NCI-H187 treated with DMSO at 0.1 percent for 48 hours (cell line): ENCODE results near the gene MIF.
"Not testable (repeated sequence)": the region's sequence is repeated elsewhere in the genome, so short reads cannot be mapped to it uniquely, and the experiment has no call there.

Experiments
- DNase-seq: peaks from one replicate; lab custom pipeline; 2025; lab: John Stamatoyannopoulos, UW

Gene MIF

DNA sequence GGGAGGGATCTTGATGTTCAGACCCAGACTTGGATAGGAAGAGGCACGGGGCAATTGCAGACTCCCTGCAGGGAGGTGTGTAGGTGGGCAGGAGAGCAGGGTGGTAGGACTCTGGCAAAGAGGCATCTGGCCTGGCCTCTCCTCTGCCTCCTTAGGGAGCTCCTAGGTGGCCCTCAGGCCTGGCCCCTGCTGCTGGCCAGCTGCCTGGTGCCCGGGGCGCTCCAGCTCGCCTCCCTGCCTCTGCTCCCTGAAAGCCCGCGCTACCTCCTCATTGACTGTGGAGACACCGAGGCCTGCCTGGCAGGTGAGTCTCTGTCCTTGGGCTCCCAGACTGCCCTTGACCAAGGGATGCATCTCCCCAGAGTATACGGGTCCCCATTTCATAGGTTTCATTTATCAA, 16.6 kb upstream of the MIF start:
- DNase-seq: no peak

DNA sequence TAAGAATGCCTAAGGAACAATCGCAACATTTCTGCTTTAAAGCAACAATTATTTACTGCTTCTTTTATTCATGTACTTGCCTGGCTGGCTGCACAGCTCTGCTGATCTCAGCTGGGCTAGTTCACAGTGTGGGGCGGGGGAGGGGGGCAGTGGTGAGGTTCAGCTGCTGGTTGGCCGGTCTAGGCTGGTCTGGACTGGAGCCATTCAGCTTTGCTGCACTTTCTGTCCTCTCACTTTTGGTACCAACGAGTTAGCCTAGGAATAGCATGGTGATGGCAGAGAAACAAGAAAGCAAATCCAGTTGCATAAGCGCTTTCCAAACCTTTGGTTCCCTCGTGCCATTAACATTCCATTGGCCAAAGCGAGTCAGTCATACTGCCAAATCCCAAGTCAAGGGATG, 16.0 kb upstream of the MIF start:
- no peak for DNase-seq

DNA sequence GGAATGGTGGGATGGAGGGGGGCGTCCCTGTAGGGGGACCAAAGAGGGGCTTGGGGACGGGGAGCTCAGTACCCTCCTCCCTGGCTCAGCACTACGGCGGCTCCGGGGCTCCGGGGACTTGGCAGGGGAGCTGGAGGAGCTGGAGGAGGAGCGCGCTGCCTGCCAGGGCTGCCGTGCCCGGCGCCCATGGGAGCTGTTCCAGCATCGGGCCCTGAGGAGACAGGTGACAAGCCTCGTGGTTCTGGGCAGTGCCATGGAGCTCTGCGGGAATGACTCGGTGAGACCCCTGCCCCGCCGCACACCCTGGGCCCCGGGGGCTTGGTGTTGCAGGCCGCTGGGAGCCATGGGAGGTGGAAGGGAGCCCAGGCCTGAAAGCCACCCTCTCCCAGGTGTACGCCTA, 11.8 kb upstream of the MIF start:
- no peak for DNase-seq

DNA sequence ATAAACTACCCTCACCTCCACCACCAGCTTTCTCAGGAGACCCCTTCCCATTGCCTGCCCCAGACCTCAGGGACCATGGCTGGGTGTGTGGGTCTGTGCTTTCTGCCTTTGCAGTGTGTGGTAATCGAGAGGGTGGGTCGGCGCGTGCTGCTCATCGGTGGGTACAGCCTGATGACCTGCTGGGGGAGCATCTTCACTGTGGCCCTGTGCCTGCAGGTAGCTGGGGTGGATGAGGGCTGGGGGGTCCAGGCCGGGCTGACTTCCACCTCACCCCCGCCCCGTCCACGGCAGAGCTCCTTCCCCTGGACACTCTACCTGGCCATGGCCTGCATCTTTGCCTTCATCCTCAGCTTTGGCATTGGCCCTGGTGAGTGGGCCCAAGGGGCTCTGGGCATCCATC, 10.5 kb upstream of the MIF start:
- DNase-seq: no peak

DNA sequence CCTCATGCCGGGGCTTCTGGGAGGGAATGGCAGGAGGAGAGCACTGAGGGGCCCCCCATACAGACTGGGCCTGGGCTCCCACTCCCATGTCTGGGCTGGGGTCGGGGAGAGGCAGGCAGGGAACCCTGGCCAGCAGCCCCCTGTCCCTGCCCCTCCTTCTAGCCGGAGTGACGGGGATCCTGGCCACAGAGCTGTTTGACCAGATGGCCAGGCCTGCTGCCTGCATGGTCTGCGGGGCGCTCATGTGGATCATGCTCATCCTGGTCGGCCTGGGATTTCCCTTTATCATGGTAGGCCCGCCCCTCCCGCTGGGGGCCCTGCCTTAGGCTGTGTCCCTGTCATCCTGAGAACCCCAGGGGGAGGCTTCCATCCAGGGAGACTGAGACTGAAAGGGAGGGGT, 10.0 kb upstream of the MIF start:
- DNase-seq: no peak

DNA sequence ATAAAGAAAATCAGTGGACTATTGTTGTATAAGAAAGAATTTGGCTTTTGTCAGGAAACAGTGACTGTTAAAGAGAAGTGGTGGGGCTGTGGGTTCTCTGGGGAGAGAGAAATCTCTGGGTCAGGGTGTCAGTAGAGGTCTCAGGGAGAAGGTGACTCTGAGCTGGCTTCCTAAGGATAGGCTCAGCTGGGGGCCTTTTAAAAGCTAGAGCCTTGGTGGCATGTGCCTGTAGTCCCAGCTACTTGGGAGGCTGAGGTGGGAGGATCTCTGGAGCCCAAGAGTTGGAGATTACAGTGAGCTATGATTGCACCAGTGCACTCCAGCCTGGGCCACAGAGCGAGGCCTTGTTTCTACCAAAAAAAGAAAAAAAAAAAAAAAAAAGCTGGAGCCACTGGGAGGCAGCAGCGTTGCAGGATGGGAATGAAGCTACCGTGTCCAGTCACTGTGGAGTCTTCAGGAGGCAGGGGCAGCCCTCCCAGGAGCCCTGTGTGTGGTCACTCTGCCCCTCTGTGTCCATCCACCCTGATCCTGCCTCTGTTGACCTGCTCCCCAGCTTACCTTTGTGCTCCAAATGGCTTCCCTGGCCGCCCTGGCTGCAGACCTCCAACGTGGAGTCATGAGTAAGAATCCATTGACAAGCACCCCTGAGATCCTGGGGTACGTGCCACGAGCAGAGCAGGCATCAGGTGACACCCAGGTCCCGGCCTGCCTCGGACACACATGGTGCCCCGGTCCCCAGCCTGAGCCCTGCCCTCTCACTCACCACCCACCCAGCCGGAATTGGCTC, 5.4 kb upstream of the MIF start:
- no peak for DNase-seq

DNA sequence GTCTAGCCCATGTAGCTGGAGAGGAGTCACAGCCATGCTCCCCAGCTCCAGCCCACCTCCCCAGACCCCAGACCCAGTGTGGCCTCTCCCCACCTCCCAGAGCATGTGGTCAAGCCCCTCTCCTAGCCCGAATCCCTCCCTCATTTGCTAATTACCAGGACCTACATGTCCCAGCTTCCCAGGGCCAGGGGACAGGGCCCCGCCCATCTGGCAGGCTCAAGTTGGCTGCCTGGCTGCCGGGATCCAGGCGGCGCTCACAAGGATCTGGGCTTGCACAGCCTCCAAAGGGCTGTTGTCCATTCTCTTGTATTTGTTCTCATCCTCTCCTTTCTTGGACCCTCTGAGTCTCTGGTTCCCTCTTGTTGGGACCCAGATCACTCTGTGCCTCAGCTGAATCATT, 4.6 kb upstream of the MIF start:
- no peak for DNase-seq

DNA sequence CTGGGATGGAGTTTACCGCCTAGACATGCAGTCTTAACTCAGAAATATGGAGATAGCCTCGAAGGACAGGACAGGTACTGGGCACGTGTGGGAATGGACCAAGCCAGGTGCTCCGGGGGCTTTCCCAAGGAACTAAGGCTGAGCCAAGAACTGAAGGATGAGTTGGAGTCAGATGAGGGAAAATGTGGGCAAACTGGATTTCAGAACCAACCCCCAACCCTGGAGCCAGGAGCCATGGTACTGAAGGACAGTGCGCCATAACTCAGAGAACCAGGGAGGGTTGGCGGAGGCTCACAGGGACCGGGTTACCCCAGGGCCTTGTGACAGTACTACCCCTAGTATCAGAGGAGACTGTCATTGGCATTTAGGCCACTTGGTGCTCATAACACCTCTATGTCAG, 2.5 kb upstream of the MIF start:
- DNase-seq: no peak

DNA sequence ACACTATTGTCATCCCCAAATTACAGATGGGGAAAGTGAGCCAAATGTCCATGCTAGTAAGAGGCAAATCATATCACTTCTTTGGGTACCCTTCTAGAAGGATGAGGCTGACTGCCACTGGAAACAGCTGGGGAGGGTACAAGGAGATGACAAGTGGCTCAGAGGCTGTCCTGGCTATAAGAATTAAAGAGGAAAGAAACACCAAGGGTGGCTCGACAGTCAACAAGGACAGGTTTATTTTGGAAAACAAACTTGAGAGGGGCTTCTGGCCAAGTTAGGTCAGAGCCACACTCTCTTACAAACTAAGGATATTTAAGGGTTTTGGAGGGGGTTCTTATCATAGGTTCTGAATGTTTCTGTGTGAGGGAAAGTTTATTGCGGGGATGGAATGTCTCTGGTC, 2.1 kb upstream of the MIF start:
- no peak for DNase-seq

DNA sequence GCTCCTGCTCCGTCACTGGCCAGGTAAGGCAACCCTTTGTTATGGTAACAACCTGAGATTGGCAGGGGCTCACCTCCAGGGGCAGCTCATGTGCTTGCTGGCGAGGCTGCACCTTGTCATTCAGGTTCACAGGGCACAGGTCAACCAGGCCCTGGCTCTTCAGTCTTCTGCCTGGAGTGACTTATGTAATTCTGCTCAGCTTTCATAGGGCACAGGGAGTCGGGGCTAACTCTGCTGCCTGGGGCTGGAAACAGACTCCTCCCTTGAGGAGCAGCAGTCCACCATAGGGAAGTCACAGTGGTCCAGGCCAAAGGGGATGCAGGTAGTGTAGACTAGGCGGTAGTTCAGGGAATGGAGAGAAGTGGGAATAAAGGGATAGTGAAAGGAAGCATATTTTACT, 1.5 kb upstream of the MIF start:
- no peak for DNase-seq

DNA sequence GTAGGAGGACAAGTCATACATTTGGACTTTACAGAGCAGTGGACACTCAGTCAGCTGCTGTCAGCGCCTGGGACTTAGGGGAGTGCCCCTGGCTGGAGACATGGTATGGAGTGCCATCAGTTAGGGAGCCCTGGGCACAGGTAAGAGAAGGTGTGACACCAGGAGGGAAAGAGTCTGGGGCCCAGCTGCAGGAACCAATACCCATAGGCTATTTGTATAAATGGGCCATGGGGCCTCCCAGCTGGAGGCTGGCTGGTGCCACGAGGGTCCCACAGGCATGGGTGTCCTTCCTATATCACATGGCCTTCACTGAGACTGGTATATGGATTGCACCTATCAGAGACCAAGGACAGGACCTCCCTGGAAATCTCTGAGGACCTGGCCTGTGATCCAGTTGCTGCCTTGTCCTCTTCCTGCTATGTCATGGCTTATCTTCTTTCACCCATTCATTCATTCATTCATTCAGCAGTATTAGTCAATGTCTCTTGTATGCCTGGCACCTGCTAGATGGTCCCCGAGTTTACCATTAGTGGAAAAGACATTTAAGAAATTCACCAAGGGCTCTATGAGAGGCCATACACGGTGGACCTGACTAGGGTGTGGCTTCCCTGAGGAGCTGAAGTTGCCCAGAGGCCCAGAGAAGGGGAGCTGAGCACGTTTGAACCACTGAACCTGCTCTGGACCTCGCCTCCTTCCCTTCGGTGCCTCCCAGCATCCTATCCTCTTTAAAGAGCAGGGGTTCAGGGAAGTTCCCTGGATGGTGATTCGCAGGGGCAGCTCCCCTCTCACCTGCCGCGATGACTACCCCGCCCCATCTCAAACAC, 850 bp upstream of the MIF start:
- no peak for DNase-seq

DNA sequence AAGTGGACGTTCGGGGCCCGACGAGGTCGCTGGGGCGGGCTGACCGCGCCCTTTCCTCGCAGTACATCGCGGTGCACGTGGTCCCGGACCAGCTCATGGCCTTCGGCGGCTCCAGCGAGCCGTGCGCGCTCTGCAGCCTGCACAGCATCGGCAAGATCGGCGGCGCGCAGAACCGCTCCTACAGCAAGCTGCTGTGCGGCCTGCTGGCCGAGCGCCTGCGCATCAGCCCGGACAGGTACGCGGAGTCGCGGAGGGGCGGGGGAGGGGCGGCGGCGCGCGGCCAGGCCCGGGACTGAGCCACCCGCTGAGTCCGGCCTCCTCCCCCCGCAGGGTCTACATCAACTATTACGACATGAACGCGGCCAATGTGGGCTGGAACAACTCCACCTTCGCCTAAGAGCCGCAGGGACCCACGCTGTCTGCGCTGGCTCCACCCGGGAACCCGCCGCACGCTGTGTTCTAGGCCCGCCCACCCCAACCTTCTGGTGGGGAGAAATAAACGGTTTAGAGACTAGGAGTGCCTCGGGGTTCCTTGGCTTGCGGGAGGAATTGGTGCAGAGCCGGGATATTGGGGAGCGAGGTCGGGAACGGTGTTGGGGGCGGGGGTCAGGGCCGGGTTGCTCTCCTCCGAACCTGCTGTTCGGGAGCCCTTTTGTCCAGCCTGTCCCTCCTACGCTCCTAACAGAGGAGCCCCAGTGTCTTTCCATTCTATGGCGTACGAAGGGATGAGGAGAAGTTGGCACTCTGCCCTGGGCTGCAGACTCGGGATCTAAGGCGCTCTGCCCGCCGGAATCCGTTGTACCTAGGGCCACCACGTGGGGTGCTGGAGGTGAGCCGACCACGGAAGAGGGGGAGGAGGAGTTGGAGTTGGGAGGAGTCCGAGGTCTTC, 771 bp downstream of the MIF start:
- DNase-seq: no peak

DNA sequence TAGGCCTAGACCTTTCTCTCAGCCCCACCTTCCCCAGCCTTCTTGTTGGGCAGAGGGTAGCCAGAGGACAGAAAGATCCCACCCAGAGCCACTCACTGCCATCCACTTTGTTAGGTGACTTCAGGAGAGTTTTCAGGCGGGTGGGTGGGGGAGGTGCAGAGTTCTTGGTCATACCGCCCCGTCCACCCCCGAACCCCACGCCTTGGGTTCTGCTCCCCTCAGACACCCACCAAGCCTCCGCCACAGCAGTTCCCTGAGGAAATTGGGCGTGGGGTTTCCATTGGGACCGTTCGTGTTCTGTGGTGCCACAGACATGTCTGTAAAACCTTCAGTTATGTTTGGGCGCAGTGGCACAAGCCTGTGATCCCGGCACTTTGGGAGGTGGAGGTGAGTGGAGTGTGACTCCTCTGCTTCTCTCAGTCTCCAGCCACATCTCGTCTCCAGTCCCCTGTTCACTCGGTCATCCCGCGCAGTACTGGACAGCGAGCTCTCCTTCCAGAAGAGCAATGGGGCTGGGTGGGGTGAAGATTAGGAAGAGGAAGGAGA, 1.5 kb downstream of the MIF start:
- no peak for DNase-seq

DNA sequence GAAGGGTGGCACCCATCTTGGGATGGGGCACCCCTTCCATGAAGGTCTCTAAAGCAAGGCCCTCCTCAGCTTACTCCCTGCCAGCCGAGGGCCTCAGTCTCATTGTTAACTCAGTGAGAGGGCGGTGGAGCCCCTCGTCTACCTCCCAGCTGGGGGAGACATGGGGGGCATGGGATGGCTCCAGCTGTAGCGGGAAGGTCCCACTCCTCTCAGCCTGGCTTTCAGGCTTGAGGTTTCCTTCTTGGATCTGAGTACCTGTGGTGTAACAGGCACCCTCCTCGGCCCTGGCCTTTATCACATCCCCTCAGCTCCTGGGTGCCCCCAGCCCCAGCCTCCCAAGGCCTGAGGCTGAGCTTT, 2.0 kb downstream of the MIF start:
- no peak for DNase-seq

DNA sequence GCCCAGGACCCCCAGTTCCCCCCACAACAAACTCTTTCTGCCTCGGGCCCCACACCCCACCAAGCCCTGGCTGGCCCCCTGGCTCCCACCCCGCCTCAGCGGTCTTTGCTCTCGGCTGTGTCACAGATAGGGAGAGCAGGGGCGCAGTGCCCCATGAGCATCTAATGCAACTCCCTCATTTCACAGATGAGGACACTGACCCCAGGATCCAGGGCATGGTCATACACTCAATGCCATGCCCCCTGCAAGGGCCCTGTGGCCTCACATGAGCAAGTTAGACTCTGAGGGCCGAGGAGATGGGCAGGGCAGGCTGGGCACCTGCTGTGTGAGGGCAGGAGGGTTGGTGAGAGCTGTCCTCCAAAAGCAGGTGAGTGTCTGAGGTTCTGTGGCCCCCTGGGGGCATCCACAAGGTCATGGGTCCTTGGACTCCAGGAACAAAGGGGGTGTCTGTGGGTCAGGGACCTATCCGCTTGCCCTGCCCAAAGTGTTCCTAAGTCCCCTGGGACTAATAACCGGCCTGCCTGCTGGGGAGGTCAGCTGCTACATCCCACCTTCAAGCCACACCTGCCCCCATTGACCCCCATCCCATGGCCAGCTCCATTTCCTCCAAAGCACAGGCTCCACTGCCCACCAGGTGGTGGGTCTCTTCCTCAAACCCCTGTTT, 2.5 kb downstream of the MIF start:
- no peak for DNase-seq

DNA sequence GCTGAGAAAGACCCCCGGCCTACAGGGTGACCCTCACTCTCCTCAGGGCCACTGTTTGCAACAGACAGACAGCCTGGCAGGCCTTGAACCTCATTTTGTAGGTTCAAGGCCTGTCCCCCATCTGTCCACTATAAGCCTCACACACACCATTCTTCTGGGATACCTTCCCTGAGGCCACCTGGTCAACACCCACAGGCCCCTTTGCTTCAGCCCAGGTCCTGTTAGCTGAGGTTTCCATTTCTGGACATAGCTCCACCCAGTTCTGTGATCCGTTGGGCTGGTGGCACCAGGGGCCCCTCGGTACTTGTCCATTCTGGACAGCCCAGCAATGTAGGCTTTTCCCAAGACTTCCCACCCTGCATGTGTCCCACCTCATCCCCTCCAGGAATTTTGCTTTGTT, 3.1 kb downstream of the MIF start:
- no peak for DNase-seq

DNA sequence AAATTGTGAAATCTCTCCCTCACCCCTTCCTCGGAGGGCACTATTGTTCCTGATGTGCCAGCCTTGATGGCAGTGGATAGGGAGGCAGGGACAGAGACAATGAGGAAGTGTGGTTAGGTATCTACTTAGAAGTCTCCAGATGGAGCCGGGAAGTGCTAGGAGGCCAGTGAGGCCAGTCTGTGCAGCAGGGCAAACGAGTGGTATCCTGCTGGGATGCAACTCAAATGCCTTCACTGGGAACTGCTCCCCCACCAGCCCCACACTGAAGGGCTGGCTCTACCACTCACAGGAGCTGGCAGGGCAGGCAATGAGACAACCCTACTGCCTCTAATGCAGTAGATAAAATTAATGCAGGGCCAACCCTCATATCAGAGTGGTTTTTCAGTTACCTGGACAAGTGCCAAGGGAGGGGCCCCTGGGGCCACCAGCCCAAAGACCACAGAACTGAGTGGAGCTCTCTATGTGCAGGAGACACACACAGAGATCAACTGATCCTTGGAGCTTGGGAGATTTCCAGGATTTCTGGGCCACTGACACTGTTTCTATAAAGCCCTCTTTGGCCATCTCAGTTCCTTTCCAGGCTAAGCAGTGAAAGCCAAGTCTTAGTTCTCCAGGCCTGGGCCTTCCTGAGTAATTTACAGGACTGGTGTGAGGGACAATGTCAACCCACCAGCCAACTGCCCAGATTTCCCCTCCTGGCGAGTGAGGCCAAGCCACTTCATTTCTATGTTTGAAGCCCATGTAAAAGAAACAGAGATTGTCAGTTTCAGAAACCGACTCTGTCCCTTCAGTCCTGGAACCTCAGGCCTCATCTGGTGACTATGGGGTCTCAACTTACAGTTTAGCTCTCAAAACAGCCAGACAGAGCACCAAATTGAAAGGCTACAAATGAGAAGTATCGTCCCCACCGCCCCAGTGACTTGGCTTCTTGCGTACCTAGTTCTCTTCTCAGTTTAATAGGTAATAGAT, 4.1 kb downstream of the MIF start:
- no peak for DNase-seq

DNA sequence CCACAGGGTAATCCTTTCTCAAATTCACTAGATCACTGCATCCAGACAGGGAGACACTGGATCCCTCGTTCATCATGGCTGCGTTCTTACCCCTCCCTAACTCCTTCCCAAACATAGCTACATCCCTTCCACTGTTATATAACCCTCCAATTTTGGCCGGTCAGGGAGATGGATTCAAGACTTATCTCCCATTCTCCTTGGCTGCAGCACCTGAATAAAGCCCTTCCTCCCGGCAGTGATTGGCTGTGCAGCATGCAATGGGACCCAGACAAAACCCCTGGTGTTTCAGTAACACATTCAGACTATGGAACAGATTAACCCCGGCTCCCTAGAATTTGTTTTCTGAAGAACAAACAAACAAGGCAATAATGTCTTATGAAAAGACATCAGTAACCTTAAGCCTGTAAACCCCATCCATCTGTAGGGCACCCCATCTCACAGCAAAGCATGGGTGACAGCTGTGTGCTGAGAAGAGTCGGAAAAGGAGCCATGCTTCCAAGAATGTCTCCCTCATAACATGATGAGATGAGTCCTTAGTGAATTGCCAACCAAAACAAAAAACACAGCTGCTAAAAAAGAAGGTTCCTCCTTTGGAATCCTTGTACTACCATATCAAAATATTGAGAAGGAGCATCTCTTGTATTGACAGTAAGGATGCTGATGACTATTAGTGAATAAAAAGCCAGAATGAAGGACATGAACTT, 5.0 kb downstream of the MIF start:
- DNase-seq: no peak

DNA sequence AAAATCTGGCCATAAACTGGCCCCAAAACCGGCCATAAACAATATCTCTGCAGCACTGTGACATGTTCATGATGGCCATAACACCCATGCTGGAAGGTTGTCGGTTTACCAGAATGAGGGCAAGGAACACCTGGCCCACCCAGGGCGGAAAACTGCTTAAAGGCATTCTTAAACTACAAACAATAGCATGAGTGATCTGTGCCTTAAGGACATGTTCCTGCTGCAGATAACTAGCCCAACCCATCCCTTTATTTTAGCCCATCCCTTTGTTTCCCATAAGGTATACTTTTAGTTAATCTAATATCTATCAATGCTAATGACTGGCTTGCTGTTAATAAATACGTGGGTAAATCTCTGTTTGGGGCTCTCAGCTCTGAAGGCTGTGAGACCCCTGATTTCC, 6.0 kb downstream of the MIF start:
- DNase-seq: not testable (repeated sequence)

DNA sequence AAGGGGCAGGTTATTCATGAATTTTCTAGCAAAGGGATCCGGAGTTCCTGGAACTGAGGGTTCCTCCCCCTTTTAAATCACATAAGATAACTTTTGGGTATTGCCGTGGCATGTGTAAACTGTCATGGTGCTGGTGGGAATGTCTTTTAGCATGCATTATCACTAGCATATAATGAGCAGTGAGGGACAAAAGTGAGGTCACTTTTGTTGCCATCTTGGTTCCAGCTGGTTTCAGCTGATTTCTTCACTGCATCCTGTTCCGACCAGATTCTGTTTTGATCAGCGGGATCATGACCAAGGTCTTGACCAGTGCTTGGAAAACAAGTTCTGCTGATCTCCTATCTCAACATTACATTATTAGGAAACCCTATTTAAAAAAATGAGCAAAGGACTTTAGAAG, 7.4 kb downstream of the MIF start:
- DNase-seq: no peak
